ENCODE data around the gene OCIAD1. TPM values are rescaled to one million over a fixed set of nuclear protein-coding genes. Genes with fewer than 3 reads are reported as not detected.

OCIAD1 gene
- total and polyA plus RNA-seq, 4 donors: 106 to 120 (median 117) TPM

GRCh38 chr4:48786549-48786948, 44.3 kb upstream of the OCIAD1 start:
- DNase-seq (no peak), ATAC-seq (ENCODE audit: insufficient read depth, low FRiP score) (no peak)
- no peaks in the 10 kb centered on the region for H3K27me3 ChIP-seq (ENCODE audit: control insufficient read depth in 3 of 3, insufficient read depth in 3 of 3, low read length in 2 of 3)
- no peaks in the 10 kb centered on the region for H3K9me3 ChIP-seq (ENCODE audit: control insufficient read depth in 4 of 4, insufficient read depth in 3 of 4, low read length in 3 of 4)
- no peak overlapping the region for H3K9ac ChIP-seq (ENCODE audit: insufficient read depth in 1 of 2, low read length in 2 of 2)
- no peak for TF ChIP-seq CTCF (IDR thresholded peaks at IDR 0.05; ENCODE audit: control extremely low read depth, extremely low read depth)
- WGBS, 2 donors: 87 to 93% methylated on average over 2 of the region's 2 CpGs
- no peaks in the 10 kb centered on the region for H3K36me3 ChIP-seq (ENCODE audit: control insufficient read depth in 4 of 4, insufficient read depth in 4 of 4, low read length in 4 of 4)
- peaks cover 0 to 8% (median 2%) of the 10 kb centered on the region in 5 donors for H3K4me1 ChIP-seq (ENCODE audit: control insufficient read depth in 5 of 5, insufficient read depth in 5 of 5, low read length in 5 of 5)
- H3K4me3 ChIP-seq: no peak overlapping the region
- H3K27ac ChIP-seq (ENCODE audit: low read depth in 1 of 2, low read length in 1 of 2): no peak overlapping the region

DNA sequence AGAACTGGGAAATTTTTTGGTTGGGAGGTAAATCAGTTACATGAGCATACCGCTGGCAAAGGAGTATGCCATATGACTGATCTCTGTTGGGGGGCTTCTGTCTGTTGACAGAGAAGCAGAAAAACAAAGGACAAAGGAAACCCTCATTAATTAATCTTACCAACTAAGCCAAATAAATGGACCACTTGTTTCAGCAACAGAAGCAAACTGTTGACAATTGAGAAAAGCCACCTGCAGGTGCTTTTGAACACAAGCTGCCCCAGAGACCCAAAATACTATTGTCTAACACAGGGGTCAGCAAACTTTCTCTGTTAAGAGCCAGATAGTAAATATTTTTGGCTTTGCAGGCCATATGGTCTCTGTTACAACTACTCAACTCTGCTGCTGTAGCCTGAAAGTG, 43.8 kb upstream of the OCIAD1 start:
- no peak for TF ChIP-seq CTCF (IDR thresholded peaks at IDR 0.05; ENCODE audit: control extremely low read depth, extremely low read depth)
- DNase-seq (peak; percentile 24 to 71 (median 58)), ATAC-seq (ENCODE audit: insufficient read depth, low FRiP score) (no peak)
- H3K9me3 ChIP-seq (ENCODE audit: control insufficient read depth in 4 of 4, insufficient read depth in 3 of 4, low read length in 3 of 4): no peaks in the 10 kb centered on the region
- H3K4me1 ChIP-seq (ENCODE audit: control insufficient read depth in 5 of 5, insufficient read depth in 5 of 5, low read length in 5 of 5): peaks cover 0 to 8% (median 2%) of the 10 kb centered on the region in 5 donors
- H3K36me3 ChIP-seq (ENCODE audit: control insufficient read depth in 4 of 4, insufficient read depth in 4 of 4, low read length in 4 of 4): no peaks in the 10 kb centered on the region
- no peak overlapping the region for H3K27ac ChIP-seq (ENCODE audit: low read depth in 1 of 2, low read length in 1 of 2)
- no peak overlapping the region for H3K9ac ChIP-seq (ENCODE audit: insufficient read depth in 1 of 2, low read length in 2 of 2)
- 70 to 81% methylated on average over 1 of the region's 1 CpG for WGBS, 2 donors
- H3K27me3 ChIP-seq (ENCODE audit: control insufficient read depth in 3 of 3, insufficient read depth in 3 of 3, low read length in 2 of 3): no peaks in the 10 kb centered on the region
- H3K4me3 ChIP-seq: no peak overlapping the region

DNA sequence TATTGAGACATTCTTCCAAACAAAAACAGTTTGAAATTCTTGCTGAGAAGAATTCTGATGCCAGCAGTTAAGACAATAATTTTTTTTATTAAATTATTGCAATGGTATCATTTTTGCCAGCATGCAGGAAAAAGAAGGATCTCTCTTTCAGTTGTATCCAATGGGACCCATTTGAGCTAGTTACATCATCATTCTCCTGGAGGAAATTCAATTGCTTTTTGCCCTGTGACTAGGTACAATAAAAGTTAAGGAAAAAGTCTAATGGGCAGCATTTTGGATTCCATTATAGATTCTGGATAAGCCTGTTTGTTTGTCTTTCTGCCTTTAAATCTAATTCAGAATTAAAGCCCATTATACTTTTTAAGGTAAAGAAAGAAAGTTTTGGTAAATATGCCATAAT, 40.3 kb upstream of the OCIAD1 start:
- H3K27ac ChIP-seq (ENCODE audit: low read depth in 1 of 2, low read length in 1 of 2): no peak overlapping the region
- no peaks in the 10 kb centered on the region for H3K27me3 ChIP-seq (ENCODE audit: control insufficient read depth in 3 of 3, insufficient read depth in 3 of 3, low read length in 2 of 3)
- no peak overlapping the region for H3K9ac ChIP-seq (ENCODE audit: insufficient read depth in 1 of 2, low read length in 2 of 2)
- no peak overlapping the region for H3K4me3 ChIP-seq
- peaks cover 0 to 12% (median 2%) of the 10 kb centered on the region in 5 donors for H3K4me1 ChIP-seq (ENCODE audit: control insufficient read depth in 5 of 5, insufficient read depth in 5 of 5, low read length in 5 of 5)
- TF ChIP-seq CTCF (IDR thresholded peaks at IDR 0.05; ENCODE audit: control extremely low read depth, extremely low read depth): no peak
- ATAC-seq (ENCODE audit: insufficient read depth, low FRiP score) (no peak), DNase-seq (no peak)
- no peaks in the 10 kb centered on the region for H3K36me3 ChIP-seq (ENCODE audit: control insufficient read depth in 4 of 4, insufficient read depth in 4 of 4, low read length in 4 of 4)
- no peaks in the 10 kb centered on the region for H3K9me3 ChIP-seq (ENCODE audit: control insufficient read depth in 4 of 4, insufficient read depth in 3 of 4, low read length in 3 of 4)

DNA sequence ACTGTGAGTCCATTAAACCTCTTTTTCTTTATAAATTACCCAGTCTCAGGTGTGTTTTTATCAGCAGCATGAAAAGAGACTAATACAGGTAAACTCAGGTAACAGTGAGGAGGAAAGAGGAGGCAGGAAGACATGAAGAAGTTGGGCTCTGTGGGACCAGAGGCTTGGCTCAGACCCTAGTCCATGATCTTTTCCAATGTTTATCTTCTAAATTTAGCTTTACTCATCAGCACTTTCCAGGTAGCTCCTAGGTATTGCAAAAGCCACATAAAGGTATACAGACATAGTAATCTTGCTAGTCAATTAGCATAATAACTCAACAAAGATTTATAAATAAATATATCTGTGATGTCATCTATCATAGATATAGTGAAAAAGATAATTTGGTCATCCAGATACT, 39.6 kb upstream of the OCIAD1 start:
- no peak for ATAC-seq (ENCODE audit: insufficient read depth, low FRiP score)
- no peak overlapping the region for H3K4me3 ChIP-seq

More for the DNA sequence above, 39.6 kb upstream of the OCIAD1 start:
- no peak overlapping the region for H3K9ac ChIP-seq (ENCODE audit: insufficient read depth in 1 of 2, low read length in 2 of 2)
- H3K9me3 ChIP-seq (ENCODE audit: control insufficient read depth in 4 of 4, insufficient read depth in 3 of 4, low read length in 3 of 4): no peaks in the 10 kb centered on the region
- TF ChIP-seq CTCF (IDR thresholded peaks at IDR 0.05; ENCODE audit: control extremely low read depth, extremely low read depth): no peak
- no peaks in the 10 kb centered on the region for H3K36me3 ChIP-seq (ENCODE audit: control insufficient read depth in 4 of 4, insufficient read depth in 4 of 4, low read length in 4 of 4)
- H3K27me3 ChIP-seq (ENCODE audit: control insufficient read depth in 3 of 3, insufficient read depth in 3 of 3, low read length in 2 of 3): no peaks in the 10 kb centered on the region
- no peak for DNase-seq
- peaks cover 0 to 12% (median 2%) of the 10 kb centered on the region in 5 donors for H3K4me1 ChIP-seq (ENCODE audit: control insufficient read depth in 5 of 5, insufficient read depth in 5 of 5, low read length in 5 of 5)
- H3K27ac ChIP-seq (ENCODE audit: low read depth in 1 of 2, low read length in 1 of 2): no peak overlapping the region

Measured in lung (tissue), 12 donors.